ENCODE measurements around the gene S100A9. TPM values are rescaled to one million over a fixed set of nuclear protein-coding genes. Genes with fewer than 3 reads are reported as not detected.

Gene S100A9
- total and polyA plus RNA-seq, 2 experiments from 2014 or later = 0.74 TPM; not detected in 1

- TF ChIP-seq CTCF (IDR thresholded peaks at IDR 0.05; ENCODE audit: low read depth, low read length) = no peak
- no peak for DNase-seq (ENCODE audit: low read depth in 1 of 2, low spot score in 1 of 2)
- Histone ChIP-seq H3K4me3 (no peak overlapping the region), H3K4me1 (ENCODE audit: low read depth) (no peaks in the 10 kb centered on the region), H3K36me3 (no peaks in the 10 kb centered on the region), H3K27ac (no peak overlapping the region), H3K27me3 (no peaks in the 10 kb centered on the region), H3K9me3 (ENCODE audit: low read depth) (no peaks in the 10 kb centered on the region)
These were observed 7.2 kb upstream of the S100A9 start for GRCh38 chr1:153350321-153350957.

GRCh38 chr1:153352523-153352922 lies 5.1 kb upstream of the S100A9 start:
- DNase-seq (ENCODE audit: low read depth in 1 of 2, low spot score in 1 of 2) = peak; percentile 81 to 85
- TF ChIP-seq CTCF (IDR thresholded peaks at IDR 0.05; ENCODE audit: low read depth, low read length) = peak; percentile 86
- no peak overlapping the region for H3K4me3 ChIP-seq
- no peak overlapping the region for H3K27ac ChIP-seq
- no peaks in the 10 kb centered on the region for H3K36me3 ChIP-seq
- H3K27me3 ChIP-seq = no peaks in the 10 kb centered on the region
- H3K4me1 ChIP-seq (ENCODE audit: low read depth) = no peaks in the 10 kb centered on the region
- H3K9me3 ChIP-seq (ENCODE audit: low read depth) = no peaks in the 10 kb centered on the region

GRCh38 chr1:153353226-153353947 lies 4.3 kb upstream of the S100A9 start:
- peak; percentile 47 for TF ChIP-seq CTCF (IDR thresholded peaks at IDR 0.05; ENCODE audit: low read depth, low read length)
- H3K27me3 ChIP-seq = no peaks in the 10 kb centered on the region
- peaks cover 4% of the 10 kb centered on the region for H3K4me1 ChIP-seq (ENCODE audit: low read depth)
- no peak overlapping the region for H3K4me3 ChIP-seq
- H3K9me3 ChIP-seq (ENCODE audit: low read depth) = no peaks in the 10 kb centered on the region
- peak; percentile 34 to 60 for DNase-seq (ENCODE audit: low read depth in 1 of 2, low spot score in 1 of 2)
- no peak overlapping the region for H3K27ac ChIP-seq
- no peaks in the 10 kb centered on the region for H3K36me3 ChIP-seq

GRCh38 chr1:153354515-153355193 lies 3.0 kb upstream of the S100A9 start:
- Histone ChIP-seq H3K4me3 (no peak overlapping the region), H3K27me3 (no peaks in the 10 kb centered on the region), H3K36me3 (no peaks in the 10 kb centered on the region), H3K4me1 (ENCODE audit: low read depth) (peaks cover 4% of the 10 kb centered on the region), H3K9me3 (ENCODE audit: low read depth) (no peaks in the 10 kb centered on the region), H3K27ac (no peak overlapping the region)
- TF ChIP-seq CTCF (IDR thresholded peaks at IDR 0.05; ENCODE audit: low read depth, low read length) = no peak
- DNase-seq (ENCODE audit: low read depth in 1 of 2, low spot score in 1 of 2) = no peak

- Histone ChIP-seq H3K27ac (no peak overlapping the region), H3K36me3 (no peaks in the 10 kb centered on the region), H3K27me3 (no peaks in the 10 kb centered on the region), H3K4me3 (no peak overlapping the region), H3K4me1 (ENCODE audit: low read depth) (peaks cover 12% of the 10 kb centered on the region), H3K9me3 (ENCODE audit: low read depth) (no peaks in the 10 kb centered on the region)
- peak; percentile 69 to 84 for DNase-seq (ENCODE audit: low read depth in 1 of 2, low spot score in 1 of 2)
- peak; percentile 75 for TF ChIP-seq CTCF (IDR thresholded peaks at IDR 0.05; ENCODE audit: low read depth, low read length)
These were observed 2.1 kb upstream of the S100A9 start for GRCh38 chr1:153355445-153356071.
